ENCODE measurements around the gene TNIK.

TNIK gene

DNA sequence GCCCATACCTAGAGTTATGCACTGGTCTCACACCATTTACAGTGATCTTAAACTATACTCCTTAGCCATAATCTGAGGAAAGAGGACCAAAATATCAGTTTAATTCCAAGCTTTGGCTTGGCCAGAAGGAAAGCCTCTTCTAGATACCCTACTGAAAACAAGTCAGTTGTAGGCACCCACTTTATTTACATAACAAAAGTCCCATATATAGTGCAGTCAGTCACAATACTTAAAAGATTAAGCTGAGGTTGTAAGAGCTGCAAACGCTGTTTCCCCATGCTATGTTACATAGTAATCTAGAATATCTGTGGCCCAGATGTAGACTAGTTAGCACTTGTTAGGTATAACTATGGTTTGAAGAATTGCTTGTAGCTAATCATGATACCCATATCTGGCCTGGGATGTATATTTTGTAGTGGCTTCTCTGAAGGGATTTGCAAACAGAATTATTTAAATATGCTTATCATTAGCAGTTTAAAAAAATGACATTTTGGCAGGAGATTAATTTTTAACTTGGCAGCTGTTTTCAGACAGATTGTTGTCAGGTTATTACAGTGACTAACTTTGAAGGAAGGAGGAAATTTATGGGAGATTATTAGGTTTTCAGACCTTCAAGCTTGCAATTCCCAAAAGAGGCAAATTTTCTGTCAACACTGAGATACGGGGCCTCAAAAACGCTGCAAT, 273.2 kb downstream of the TNIK start:
- ATAC-seq (no peak), DNase-seq (no peak)

DNA sequence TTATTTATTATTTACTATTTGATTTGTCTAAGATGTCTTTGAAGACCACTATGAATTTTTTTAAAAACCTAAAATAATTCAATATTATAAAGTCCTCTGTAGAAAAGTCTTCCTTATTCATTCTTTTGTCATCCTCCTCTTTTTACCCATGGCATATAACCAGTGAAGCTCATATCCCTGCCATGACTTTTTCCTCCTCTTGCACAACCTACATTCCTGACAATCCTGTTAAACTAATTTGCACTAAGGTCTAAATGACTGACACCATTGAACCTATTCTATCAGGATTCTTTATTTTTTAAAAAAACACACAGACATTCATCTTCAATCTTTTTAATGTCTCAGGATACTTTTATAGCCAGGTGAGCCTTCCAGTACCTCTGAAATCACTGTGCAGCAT, 273.8 kb downstream of the TNIK start:
- ATAC-seq (no peak), DNase-seq (no peak)

DNA sequence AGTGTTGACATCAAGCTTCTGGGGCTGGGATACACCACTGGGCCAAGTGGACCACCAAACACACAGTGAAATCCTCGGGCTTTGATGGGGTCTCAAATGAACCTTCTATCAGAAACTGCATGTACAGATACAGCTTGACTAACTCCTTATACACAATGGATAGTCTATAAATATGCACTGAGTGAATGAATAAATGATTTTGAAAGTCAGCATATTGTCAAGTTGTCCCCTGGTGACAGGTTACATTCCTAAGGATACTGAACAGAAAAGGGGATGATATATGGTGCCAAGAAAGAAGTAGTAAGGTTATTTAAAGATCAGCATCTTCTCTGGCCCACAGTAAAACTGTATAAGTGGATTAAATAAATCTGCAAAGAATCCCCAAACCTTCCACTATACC, 274.2 kb downstream of the TNIK start:
- DNase-seq: no peak
- ATAC-seq: no peak

DNA sequence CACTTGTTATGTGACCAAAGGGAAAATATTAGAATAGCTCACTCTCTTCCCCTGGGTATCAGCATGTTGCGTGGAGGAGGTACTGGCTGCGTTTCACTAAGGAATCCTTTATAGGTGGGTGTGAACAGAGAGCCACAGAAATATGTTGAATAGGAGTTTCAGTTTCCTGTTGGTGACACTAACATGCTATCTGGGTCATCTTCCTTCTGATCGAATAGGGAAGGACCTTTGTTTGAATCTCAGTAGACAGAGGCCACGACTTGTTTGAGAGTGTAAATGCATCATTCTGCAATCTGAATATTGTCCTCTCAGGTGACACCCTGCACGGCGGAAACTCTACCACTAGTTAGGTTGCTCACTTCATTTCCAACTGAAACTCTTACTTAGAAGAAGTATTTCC, 275.8 kb downstream of the TNIK start:
- ATAC-seq (peak; percentile 82), DNase-seq (peak; percentile 12)

DNA sequence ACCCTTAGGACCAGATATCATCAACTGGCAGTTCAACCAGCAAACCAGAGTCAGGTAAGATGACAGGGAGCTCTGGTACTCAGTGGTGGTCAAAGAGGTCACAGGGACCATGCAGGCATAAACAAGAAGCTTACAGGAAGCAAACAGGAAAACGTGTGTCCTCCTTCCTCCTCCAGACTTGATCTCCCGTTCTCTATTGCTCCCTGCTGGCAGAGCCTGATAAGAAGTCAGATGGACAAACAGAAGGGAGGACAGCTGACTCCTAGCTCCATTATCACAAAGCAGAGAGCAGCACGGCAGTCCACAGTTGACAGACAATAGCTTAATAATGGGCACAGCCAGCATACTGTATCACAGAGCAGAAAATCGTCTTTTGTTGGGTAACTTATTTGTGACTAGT, 277.2 kb downstream of the TNIK start:
- DNase-seq (no peak), ATAC-seq (no peak)

DNA sequence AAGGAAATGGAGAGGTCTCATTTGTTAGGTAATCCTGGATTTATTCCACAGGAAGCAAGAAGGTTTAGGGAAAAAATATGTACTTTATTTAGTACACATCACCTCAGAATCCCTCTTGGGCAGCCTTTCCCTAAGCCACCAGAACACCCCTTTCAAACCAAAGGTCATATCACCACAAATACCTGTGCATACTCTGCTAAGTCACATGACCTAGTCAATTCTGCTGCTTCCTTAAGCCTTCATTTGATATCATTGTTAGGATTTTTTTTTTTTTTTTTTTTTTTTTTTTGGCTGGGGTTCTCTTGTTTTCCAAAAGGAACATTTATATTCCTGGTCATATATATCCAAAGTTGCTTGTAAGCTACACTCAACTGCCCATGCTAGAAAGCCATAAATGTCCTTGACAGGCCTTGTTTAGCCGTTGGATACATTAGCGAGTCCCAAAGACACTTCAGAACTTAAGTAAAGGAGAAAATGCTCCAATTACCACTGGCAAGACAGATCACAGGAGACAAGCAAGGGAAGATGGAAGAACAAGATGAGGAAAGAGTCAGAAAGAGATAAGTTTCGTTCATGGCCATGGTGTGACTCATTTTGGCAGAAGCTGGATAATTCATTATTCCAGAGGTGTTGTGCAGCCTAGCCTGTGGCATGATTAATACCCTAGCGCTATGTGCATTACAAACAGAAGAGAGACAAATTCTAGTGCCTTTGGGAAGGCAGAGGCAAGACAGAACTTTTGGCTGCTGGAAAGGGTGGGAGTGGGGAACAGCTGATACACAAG, 278.1 kb downstream of the TNIK start:
- ATAC-seq (no peak), DNase-seq (no peak)

DNA sequence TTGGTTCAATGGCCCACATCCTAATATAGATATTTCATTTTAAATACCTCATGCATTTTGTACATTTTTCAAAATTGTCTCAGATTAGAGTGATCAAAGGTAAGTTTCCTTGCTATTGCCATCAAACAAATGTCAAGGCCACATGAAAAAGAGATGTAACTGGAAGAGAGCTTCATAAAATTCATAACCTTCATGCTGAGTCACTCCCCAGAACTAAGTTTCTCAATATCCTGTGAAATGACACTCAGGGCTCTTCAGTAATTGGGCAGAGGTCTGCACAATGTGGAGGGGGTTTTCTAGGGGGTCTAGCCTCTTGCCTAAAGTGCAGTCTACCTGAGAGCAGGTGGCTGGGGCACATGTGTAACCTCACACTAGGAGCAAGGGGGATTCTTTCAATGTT, 281.5 kb downstream of the TNIK start:
- ATAC-seq (peak; percentile 35), DNase-seq (no peak)

DNA sequence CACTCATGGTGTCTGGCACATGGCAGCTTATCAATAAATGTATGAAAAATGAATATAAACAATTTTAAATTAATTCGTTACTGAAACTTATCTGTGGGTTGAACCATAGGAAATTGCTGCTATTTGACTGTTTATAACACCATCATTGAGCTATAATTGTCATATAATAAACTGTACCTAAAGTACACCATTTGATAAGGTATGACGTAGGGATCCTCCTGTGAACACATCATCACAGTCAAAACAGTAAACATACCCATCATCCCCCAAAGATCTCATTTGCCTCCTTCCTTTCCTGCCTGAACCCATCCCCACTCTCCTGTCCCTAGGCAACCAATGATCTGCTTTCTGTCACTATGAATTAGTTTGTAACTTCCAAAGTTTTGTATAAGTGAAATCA, 282.7 kb downstream of the TNIK start:
- DNase-seq (no peak), ATAC-seq (no peak)

DNA sequence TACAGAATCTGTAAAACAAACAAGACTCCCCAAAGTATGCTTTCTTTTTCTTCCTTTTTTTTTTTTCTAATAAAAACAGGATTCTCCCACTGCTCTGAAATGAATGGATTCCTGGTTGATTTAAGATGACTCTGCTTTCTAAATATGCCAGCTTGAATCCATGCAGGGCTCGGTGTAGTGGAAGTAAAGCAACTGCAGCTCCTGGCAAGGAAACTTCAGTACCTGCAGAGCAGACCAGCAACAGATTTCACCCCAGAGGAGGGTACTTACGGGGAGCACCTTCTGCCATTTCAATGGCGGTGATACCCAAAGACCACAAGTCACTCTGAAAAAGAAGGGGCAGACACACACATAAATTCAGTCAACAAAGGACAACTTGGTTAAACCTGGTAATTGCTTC, 283.1 kb downstream of the TNIK start:
- ATAC-seq (no peak), DNase-seq (no peak)

DNA sequence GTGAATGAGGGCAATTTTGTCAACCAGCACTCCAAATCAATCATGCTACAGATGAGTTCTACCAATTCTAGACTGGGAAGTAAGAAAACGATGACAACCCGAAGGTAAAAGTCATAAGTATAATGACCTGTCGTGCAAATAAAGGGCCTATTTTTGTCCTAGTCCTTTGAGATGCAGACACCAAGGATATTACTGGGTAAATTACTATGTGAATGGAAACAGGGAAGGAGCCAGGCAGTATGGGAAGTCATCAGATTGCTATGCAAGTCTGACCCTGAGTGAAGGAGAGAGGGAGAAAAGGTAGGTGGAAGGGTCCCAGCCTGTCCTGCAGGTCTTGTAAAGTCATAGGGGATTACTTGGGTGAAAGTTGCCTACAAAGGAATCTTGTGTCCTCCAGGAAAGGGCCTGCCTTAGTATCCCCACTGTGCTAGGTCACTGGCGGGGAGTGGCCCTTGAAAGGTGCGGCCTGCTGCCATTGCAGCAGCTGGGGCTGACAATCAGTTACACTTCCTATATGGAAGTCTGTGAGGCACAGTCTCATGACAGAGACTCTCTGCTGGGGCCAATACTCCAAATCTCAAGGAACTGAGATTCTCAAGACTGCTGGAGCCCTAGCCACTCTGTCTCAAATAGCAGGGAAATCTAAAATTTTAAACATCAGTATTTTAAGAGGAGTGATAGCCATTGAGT, 283.8 kb downstream of the TNIK start:
- ATAC-seq (no peak), DNase-seq (no peak)

DNA sequence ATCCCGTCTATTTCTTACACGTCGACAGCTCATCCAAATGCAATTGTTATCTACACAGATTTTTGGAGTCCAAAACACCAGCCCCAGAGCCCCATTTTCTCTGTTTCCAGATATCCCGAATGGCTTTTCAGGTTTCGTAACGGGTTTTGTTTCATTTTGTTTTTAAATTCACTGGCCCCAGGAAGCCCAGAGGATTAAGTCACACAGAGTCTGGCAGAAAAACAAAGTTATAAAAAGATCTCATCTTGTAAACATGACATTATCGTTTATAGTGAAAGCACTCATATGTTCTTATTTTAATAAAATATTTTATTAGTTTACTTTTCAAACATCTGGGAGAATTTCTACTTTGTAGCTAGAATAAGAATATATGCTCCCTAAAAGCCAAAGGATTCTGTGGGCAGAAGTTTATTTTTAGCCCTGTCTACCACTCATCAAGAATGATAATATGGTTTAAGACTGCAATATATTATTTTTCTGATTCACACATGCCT, 284.4 kb downstream of the TNIK start:
- ATAC-seq (no peak), DNase-seq (no peak)

DNA sequence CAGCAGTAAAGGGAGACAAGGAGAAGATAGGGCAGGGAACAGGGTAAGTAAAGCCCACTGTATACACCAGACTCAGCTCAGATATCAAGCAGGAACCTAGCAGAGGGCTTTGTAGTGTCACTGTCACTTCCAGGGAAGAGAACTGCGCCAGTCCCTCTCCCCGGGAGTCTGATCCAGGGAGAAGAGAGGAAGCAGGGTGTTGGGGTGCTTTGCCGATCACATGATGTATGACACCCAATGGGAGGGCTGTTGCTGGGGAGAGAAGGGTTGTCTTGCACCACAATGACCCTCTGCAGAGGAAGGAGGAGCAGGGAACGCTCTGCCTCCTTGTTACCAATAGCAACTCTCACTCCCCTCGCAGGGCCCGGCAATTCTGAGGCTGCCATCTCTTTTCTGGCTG, 286.5 kb downstream of the TNIK start:
- DNase-seq (no peak), ATAC-seq (no peak)

DNA sequence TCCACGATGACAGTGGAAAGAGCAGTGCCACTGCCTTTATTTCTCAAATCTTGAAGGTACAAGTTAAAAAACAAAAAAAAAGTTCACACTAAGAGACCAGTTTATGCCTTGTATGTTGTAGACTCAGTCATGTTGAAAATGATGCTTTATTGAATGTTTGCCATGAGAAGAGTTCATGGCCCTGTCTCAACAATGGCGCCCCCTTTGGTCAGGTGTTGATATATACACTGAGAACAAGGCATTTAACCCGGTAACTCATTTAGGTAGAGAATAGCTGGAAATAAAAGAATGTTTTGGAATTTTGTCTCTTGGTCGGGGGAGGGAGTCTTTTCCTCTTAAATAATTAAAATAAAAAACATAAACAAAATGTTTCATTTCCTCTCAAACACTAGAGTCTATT, 288.1 kb downstream of the TNIK start:
- ATAC-seq: no peak
- peak; percentile 42 for DNase-seq

DNA sequence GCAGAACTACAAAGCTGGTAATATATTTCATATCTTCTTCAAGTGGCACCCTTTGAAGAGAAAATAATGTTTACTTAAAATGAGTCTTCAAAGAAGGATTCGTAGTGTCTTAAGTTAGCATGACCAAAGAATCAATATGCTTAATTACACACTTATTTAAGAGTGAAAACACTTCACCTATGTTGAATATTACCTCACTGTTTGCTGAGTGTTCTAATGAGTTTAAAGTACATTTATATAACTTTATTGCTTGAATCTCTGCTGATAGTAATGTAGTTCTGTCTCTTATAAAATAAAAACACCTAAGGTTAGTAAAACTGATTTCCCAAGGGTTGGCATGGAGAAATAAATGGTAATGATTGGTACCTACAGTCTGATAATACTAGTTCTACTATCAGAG, 290.3 kb downstream of the TNIK start:
- ATAC-seq: no peak
- DNase-seq: no peak

DNA sequence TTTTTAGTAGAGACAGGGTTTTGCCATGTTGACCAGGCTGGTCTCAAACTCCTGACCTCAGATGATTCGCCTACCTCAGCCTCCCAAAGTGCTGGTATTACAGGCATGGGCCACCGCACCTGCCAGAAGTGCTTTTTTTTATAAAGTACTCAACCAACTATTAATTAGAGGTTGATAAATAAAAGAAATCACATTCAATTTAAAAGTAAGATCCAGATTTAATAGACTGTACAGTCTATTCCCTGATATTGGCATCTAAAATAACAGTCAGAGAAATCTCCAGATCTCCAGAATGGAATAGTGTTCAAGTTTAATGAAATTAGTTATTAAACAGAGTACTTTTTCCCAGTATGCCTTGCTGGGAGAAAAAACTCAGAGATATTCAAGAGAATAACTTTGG, 290.8 kb downstream of the TNIK start:
- ATAC-seq: no peak
- no peak for DNase-seq

DNA sequence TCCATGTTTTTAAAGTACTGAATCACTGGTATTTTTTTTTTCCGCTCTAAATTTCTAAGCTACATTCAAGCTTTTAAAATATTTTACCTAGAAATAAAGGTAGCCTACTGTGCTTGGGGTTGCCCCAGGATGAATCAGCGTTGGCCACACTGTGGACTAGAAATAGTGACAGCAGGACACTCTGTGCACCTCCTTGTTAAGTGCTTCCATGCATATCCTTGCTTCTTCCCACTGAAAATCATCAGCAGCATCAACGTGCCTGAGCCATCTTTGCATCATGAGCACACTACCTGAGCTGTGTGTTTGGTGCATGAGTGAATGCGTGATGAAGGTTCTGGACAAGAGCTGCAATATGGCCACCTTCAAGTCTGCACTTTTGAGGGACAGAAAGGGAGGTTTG, 291.7 kb downstream of the TNIK start:
- DNase-seq: no peak
- ATAC-seq: no peak

DNA sequence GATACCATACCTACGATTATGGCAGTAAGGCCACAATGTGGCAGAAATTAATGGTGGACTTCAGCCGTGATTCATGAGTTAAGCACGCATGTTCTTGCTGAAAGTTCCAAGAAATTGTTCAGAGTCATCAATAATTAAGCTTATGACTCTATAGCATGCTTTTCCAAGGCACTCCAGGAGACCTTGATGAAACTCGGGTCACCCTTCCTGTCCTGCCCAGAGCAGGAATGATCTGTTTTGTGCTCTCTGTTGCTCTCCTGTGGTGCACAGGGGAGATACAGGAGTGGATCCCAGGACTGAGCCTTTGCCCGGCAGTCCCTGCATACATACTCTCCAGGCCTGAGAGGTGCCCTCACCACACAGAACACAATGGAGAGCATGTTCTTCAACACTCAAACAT, 292.1 kb downstream of the TNIK start:
- ATAC-seq (no peak), DNase-seq (no peak)

DNA sequence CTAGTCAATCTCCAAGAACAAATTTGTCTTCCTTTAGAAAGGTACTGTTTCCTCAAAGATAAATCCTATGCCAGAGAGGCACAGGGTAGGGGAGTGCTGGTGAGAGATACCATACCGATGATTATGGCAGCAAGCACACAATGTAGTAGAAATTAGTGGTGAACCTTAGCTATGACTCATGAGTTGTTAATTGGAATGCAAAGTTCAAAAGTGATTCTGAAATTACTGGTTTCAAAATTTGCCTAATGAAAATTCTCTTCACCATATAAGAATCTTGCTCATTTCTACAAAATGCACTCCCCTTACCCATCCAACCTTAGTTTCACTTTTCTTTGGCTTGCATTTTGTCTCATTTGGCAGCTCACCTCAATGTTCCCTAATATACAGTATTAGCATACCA, 294.2 kb downstream of the TNIK start:
- peak; percentile 92 for ATAC-seq
- DNase-seq: no peak

DNA sequence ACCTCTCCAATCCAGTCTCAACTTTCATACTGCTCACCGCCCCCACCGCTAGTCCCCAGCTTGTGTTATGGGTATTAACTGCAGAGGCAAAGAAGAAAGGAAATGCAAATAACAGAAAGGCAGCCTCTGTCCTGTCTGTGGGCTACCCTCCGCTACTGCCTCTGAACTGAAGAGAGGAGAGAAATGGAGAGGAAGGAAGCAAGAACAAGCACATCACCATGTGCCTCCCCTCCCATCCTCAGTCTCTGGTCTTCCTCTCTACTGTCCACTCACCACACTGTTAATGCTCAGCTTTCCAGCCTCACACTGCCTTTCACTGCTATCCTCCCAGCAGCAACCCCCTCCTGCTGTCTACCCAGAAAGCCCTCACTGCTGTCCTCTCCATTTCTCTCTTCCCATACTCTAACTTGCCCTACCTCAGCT, 294.7 kb downstream of the TNIK start:
- peak; percentile 26 for ATAC-seq

DNA sequence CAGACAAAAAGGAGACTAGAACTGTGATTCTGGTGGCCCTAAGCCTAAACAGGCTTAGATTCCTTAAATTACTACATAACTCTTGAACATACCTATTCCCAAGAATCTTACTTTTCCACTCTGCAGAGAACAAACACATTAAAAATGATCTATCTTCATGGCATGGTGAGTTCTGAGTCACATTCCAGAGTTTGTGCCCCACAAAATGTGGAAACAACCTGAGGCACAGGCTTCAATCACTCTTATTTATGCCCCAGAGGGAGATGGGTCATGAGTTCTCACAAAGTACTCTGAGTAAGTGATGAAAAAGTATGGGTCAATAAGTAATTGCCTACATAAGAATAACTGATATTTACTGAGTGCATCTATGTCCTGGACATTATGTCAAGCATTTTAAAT, 296.1 kb downstream of the TNIK start:
- no peak for DNase-seq
- ATAC-seq: no peak

More for the DNA sequence above, 294.7 kb downstream of the TNIK start:
- DNase-seq: no peak

DNA sequence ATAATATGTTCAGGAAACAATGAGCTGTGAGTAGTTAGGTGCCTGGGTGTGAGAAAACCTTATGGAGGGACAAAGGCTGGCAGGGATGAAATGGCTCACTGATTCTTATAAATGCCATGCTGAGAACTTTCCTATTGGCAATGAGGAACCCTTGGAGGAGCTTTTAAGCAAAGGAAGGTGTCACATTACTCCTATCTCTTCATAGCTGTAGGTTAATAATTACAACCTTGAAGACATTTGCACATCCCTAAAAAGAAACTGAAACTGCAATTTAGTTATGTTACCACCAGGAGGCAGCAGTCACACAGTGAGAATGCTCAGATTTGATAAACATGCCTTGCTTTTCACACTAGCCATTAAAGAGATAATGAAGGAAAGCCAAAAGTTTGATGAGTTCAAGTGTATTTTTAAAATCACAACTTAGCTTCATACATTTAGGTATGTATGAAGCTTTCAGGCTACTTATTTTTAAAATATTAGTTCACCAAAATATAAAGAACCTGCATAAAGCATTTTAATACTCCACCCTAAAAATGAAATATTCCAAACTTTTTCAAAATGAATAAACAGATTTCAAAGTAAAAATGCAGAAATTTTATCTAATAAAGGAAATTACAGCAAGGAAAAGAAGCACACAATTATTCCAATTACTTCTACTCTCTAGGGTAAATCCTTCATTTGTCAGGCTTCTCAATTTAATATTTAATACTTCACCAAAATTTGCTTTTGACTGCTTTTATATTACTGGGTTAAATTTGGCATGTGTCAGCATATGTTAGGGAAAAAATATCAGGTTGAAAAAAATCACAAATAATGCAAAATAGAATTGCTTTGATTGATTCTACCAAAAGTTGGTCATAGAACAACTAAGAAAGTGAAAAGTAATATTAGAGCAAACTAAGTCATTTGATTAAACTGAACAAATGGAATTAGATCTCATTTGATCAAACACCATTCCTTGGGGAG, 296.8 kb downstream of the TNIK start:
- ATAC-seq: no peak
- DNase-seq: no peak

DNA sequence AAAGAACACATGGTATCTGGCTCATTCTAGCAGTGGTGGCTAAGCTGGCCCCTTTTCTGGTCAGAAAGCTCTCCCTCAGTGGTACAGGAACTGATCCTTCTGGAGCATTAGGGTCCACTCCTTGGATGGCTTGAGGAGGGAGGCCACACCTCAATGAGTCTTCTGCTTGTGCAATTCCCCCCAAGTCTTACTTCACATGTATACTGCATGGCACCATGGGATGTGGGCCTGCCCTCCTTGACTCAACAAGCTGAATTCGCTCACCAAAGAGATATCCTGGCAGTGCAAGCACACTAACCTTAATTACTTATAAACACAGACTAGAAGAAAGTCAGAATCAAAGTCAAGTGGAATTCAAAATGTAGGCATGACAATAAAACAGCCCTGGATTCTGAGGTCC, 299.9 kb downstream of the TNIK start:
- DNase-seq: no peak

More for the DNA sequence above, 299.9 kb downstream of the TNIK start:
- no peak for ATAC-seq
